PC-3 (cell line): ENCODE measurements around the gene FRAT2.

ENCODE experiments used
- CTCF ChIP-seq: fragments of 300-600 bp; sonication (generic); conservative IDR thresholded peaks from 2 replicates; pipeline ENCODE4 v1.5.1; 2017; ENCODE audit warnings: antibody characterized with exemption, low read depth, mild to moderate bottlenecking, low read length
- EZH2 ChIP-seq: fragments of 300-600 bp; sonication (generic); IDR thresholded peaks from one replicate; pipeline ENCODE4 v1.6.1; 2017; ENCODE audit warnings: antibody characterized with exemption, mild to moderate bottlenecking, low read length; ENCODE audit not compliant: unreplicated experiment
- EZH2phosphoT487 ChIP-seq: fragments of 300-600 bp; sonication (generic); IDR thresholded peaks from 2 replicates; pipeline ENCODE4 v1.6.1; 2018; ENCODE audit warnings: mild to moderate bottlenecking, antibody characterized with exemption, low read length, borderline replicate concordance

GRCh38 chr10:97327348-97328294, 6.9 kb downstream of the FRAT2 start:
- TF ChIP-seq CTCF (no peak), EZH2 (no peak), EZH2phosphoT487 (no peak)
